22Rv1 (cell line): ENCODE data around the gene DOCK7.

ENCODE experiments used
- H3K27ac ChIP-seq: fragments of 450-650 bp; 2 replicates; pipeline ENCODE4 v1.5.1; 2017
- CTCF ChIP-seq: fragments of 450-650 bp; IDR thresholded peaks from 2 replicates; pipeline ENCODE4 v1.5.1; 2017; ENCODE audit warnings: mild to moderate bottlenecking
- ZFX ChIP-seq: fragments of 450-650 bp; IDR thresholded peaks from 2 replicates; pipeline ENCODE4 v1.6.1; 2017; ENCODE audit warnings: antibody characterized with exemption, borderline replicate concordance

Gene DOCK7

DNA sequence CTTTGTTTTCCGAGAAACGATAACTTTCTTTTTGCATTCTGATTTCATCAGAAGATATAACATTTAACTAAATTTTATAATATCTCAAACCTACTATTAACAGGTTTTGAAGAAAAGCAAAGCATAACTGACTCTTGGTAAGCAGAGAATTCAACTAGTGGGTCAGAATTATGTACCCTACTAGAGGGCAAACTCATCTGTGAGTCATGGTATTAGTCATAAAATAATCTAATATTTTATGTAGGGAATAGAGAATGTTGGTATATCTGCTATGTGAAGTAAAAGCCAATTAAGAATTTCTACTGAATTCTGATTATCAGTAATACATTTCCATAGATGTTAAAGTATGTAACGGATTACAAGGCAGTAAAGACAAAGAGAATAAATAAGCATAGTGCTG lies 194.5 kb downstream of the DOCK7 start:
- no peak overlapping the region for H3K27ac ChIP-seq
- TF ChIP-seq CTCF, result no peak
- no peak for TF ChIP-seq ZFX

DNA sequence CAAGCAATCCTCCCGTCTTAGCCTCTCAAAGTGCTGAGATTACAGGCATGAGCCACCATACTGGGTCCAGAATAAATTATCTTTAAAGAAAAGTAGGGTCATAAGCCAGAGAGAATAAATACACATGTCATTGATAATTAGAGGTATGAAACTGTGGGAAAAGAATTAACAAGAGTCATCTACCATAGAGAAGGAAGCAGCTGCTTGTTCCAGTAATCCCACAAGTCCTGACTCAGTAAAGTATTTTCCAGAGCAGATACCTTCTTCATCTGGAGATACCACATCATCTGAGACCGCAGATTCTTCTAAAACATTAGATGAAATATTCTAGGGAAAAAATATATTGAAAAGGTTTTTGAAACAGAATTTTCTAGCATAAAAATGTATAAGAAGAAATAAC lies 195.7 kb downstream of the DOCK7 start:
- H3K27ac ChIP-seq, result no peak overlapping the region

DNA sequence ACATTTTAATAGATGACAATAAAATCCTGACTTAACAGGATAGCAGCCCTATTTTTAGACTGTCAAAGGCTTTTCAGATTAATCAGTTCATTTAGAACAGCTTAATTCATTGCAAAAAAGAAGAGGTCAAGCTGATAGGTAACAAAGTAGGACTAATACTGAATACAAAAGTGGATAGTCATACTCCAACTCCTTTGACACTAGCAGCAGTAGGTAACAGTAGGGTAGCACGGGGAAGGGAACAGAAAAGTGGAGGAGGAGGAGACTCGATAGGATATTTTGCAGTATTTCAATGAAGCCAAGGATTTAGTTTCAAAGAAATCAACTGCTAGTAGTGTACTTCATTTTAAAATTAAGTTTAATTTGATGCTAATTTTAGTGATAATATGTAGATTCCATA lies 200.2 kb downstream of the DOCK7 start:
- TF ChIP-seq ZFX, result no peak
- no peak for TF ChIP-seq CTCF
- no peak overlapping the region for H3K27ac ChIP-seq

More for the DNA sequence above, 195.7 kb downstream of the DOCK7 start:
- TF ChIP-seq ZFX (no peak), CTCF (no peak)

- TF ChIP-seq CTCF (no peak), ZFX (no peak)
- no peak overlapping the region for H3K27ac ChIP-seq
Observed at GRCh38 chr1:62484824-62485468, 203.2 kb downstream of the DOCK7 start.

GRCh38 chr1:62481681-62482080 lies 206.5 kb downstream of the DOCK7 start:
- TF ChIP-seq ZFX, result no peak
- no peak for TF ChIP-seq CTCF
- no peak overlapping the region for H3K27ac ChIP-seq

GRCh38 chr1:62476525-62477219 lies 211.5 kb downstream of the DOCK7 start:
- H3K27ac ChIP-seq, result no peak overlapping the region
- TF ChIP-seq CTCF (no peak), ZFX (no peak)

- no peak for TF ChIP-seq CTCF
- TF ChIP-seq ZFX, result no peak
- no peak overlapping the region for H3K27ac ChIP-seq
Observed at GRCh38 chr1:62467092-62467491, 221.1 kb downstream of the DOCK7 start.
